Mucosa of stomach (tissue), 1 donor: ENCODE results near the gene POLR3K.

Source experiments
- H3K27me3 ChIP-seq: one replicate; pipeline ENCODE4 v1.7.0; 2013; ENCODE audit warnings: mild to moderate bottlenecking, low read length; ENCODE audit not compliant: control insufficient read depth, insufficient read depth
- H3K36me3 ChIP-seq: one replicate; pipeline ENCODE4 v1.7.0; 2013; ENCODE audit warnings: low read length; ENCODE audit not compliant: control insufficient read depth, insufficient read depth
- H3K4me1 ChIP-seq: one replicate; pipeline ENCODE4 v1.7.0; 2013; ENCODE audit warnings: mild to moderate bottlenecking, low read length; ENCODE audit not compliant: control insufficient read depth, insufficient read depth
- H3K4me3 ChIP-seq: one replicate; pipeline ENCODE4 v1.7.0; 2013; ENCODE audit warnings: low read length
- H3K9ac ChIP-seq: one replicate; pipeline ENCODE4 v1.7.0; 2013; ENCODE audit warnings: mild to moderate bottlenecking, low read length, moderate library complexity
- H3K9me3 ChIP-seq: one replicate; pipeline ENCODE4 v1.7.0; 2013; ENCODE audit warnings: mild to moderate bottlenecking, low read length, moderate library complexity; ENCODE audit not compliant: control insufficient read depth
- donor health status: Pancreatic carcinoma.

The POLR3K gene

DNA sequence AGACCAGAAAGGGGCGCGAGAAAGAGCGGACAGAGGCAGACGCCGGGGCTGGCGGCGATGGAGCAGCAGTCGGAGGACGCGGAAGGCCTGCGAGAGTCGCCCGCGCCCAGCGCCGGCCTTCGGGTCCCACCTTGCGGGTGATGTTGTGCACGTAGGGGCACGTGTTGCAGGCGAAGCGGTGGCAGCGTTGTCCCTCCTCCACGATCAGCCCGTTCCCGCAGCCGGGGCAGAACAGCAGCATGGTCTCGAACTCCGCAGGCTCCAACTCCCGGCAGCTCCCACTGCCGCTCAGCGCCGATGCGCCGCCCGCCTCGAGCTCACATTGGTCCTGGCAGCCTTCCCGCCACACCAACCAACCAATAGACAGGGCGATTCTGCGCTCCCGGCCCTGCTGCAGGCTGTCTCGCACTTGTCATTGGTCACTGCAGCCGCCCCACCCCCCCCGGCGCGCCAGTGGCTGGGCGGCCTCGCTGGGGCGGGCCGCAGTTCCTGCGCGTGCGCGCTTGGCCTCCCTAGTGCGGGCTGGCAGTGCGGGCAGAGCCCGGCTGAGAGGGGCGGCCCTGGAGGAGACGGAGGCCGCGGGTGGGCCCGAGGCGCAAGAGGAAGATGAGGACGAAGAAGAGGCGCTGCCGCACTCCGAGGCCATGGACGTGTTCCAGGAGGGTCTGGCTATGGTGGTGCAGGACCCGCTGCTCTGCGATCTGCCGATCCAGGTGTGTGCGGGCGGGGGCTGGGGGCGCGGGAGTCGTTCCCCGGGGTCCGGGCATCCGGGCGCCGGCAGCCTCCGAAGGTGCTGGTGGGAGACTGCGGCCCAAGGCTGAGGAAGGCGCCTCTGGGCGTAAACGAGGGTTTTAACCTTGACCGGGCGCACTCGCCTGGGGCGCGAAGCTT, at the start of gene POLR3K, which contains the start of gene SNRNP25:
Gene POLR3K, minus strand, starts transcription at position 263 of the 891 bp plus-strand sequence. Its CDS starts 22 bp downstream, at position 241.
Gene SNRNP25, plus strand, starts transcription at position 483 of the 891 bp plus-strand sequence. Its CDS starts 189 bp downstream, at position 672.
- Histone ChIP-seq H3K9ac (peak within 1 kb of the TSS; percentile 80), H3K36me3 (peaks cover 13% of the 10 kb centered on the region), H3K27me3 (no peaks in the 10 kb centered on the region), H3K9me3 (no peaks in the 10 kb centered on the region), H3K4me3 (peak within 1 kb of the TSS; percentile 90), H3K4me1 (peaks cover 14% of the 10 kb centered on the region)

GRCh38 chr16:102060-102855, 48.9 kb upstream of the POLR3K start:
- no peaks in the 10 kb centered on the region for H3K4me1 ChIP-seq
- H3K36me3 ChIP-seq = no peaks in the 10 kb centered on the region
- H3K27me3 ChIP-seq = no peaks in the 10 kb centered on the region
- H3K9me3 ChIP-seq = no peaks in the 10 kb centered on the region
- H3K9ac ChIP-seq = no peak overlapping the region
- H3K4me3 ChIP-seq = no peak overlapping the region

GRCh38 chr16:101586-101985, 48.2 kb upstream of the POLR3K start:
- Histone ChIP-seq H3K4me1 (no peaks in the 10 kb centered on the region), H3K9ac (no peak overlapping the region), H3K27me3 (no peaks in the 10 kb centered on the region), H3K36me3 (no peaks in the 10 kb centered on the region), H3K9me3 (no peaks in the 10 kb centered on the region), H3K4me3 (no peak overlapping the region)

DNA sequence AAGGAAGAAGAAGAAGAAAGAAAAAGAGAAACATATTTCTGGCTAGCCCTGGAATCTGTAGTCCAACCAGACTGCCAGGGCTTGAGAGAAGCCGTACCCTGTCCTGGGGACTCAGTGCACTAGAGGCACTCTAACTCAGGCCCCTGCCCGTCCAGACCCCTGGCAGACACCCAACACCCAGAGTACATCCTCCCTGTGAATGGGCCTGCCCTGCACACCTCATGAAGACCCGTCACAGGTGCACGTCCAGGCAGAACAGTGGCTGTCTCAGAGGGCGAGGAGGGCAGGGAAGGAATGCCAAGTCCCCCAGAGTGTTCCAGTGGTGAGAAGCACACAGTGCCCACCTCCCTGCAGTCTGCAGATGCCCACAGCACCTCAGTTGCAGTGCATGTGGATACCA, 47.6 kb upstream of the POLR3K start:
- Histone ChIP-seq H3K4me3 (no peak overlapping the region), H3K9ac (no peak overlapping the region), H3K4me1 (no peaks in the 10 kb centered on the region), H3K27me3 (no peaks in the 10 kb centered on the region), H3K36me3 (no peaks in the 10 kb centered on the region), H3K9me3 (no peaks in the 10 kb centered on the region)

DNA sequence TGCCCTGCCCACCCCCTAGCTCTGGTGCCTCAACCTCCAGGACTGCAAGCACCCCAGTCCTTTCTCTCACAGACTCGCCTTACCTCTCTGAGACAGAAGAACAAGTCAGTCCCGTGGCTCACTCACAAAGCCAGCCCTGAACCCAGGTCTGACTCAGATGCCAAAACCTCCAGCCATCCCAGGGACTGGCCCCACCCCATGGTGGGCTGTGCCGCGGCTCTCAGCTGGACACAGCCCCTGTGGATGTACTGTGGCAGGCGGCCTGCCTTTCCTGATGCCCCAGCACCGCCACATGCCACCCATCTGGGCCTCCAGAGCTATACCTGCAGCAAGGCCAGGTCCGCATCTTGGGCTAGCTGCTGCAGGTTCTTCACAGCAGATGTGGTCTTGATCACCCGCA, 44.4 kb upstream of the POLR3K start:
- H3K9ac ChIP-seq = no peak overlapping the region
- H3K9me3 ChIP-seq = no peaks in the 10 kb centered on the region
- no peaks in the 10 kb centered on the region for H3K36me3 ChIP-seq
- no peaks in the 10 kb centered on the region for H3K4me1 ChIP-seq
- no peak overlapping the region for H3K4me3 ChIP-seq
- no peaks in the 10 kb centered on the region for H3K27me3 ChIP-seq

DNA sequence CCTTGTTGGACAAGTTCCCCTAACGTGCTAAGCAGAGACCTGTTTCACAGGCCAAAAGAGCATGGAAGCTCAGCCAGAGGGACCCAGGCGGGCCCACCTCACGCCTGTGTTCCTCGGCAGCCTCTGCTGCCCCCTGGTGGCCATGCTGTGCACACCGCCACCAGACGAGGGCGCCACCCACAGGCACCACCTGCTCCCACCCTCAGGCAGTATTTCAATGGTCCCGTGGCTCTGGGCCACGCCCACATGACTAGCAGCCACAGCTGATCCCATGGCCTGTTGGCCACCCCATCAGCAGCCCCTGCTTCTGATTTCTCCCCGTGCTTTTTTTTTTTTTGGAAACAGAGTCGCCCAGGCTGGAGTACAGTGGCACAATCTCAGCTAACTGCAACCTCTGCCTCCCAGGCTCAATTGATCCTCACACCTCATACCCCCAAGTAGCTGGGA, 43.5 kb upstream of the POLR3K start:
- Histone ChIP-seq H3K9me3 (no peaks in the 10 kb centered on the region), H3K9ac (no peak overlapping the region), H3K4me1 (no peaks in the 10 kb centered on the region), H3K27me3 (no peaks in the 10 kb centered on the region), H3K4me3 (no peak overlapping the region), H3K36me3 (no peaks in the 10 kb centered on the region)

DNA sequence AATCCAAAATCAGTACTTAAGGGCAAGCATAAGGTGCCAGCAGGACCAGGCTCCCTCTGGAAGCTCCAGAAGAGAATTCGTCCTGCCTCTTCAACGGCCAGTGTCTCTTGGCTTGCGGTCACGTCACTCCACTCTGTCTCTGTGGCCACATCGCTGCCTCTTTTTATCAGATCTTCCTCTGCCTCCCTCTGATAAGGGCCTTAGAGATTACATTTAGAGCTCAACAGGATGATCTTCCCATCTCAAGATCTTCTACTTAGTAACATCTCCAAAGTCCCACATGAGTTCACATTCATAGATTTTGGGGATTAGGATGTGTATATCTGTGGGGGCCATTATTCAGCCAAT, 41.5 kb upstream of the POLR3K start:
- no peaks in the 10 kb centered on the region for H3K9me3 ChIP-seq
- no peak overlapping the region for H3K4me3 ChIP-seq
- no peaks in the 10 kb centered on the region for H3K4me1 ChIP-seq
- no peak overlapping the region for H3K9ac ChIP-seq
- no peaks in the 10 kb centered on the region for H3K27me3 ChIP-seq
- H3K36me3 ChIP-seq = no peaks in the 10 kb centered on the region

DNA sequence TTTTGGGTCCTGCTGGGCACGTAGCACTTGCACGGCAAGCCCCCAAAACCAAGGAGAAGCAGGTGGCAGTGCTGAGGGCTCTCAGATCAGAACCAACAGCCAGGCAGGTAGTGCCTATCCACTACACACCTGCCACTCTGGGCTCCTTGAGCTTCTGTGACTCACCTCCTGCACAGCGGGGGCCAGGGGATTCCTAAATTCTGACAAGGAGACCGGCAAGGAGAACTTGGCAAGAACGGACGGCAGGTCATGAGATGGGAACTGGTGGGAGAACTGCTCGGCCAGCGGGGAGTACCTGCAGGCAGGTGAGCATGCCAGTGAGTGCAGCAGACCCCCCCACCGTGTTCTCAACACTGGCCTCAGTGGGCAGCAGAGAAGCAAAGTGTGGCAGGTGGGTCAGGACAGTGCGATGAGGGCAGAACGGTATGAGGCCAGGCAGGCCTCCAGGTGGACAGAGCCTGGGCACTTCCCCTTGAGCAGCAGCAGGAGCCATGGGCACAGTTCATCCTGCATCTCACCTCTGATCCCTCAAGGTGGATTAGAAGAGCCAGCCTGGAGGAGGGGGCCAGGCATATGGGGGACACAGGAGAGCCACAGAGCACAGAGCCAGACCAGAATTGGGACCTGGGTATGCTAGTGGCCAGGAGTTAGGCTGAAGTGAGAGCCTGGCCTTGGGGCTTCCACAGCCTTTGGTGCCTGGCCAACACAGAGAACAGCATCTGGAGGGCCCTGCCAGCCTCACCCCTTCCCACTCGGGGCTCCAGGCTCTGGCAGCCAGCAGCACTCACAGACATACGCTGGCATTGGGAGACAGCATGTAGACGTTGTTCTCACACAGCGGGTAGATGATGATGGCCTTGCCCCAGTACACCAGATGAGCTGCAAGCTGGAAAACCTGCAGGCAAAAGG, 39.3 kb upstream of the POLR3K start:
- no peak overlapping the region for H3K9ac ChIP-seq
- H3K9me3 ChIP-seq = no peaks in the 10 kb centered on the region
- no peaks in the 10 kb centered on the region for H3K4me1 ChIP-seq

GRCh38 chr16:91484-91883, 38.1 kb upstream of the POLR3K start:
- Histone ChIP-seq H3K36me3 (no peaks in the 10 kb centered on the region), H3K4me1 (no peaks in the 10 kb centered on the region), H3K27me3 (no peaks in the 10 kb centered on the region), H3K9me3 (no peaks in the 10 kb centered on the region), H3K9ac (no peak overlapping the region), H3K4me3 (no peak overlapping the region)

More for the DNA sequence above, 39.3 kb upstream of the POLR3K start:
- Histone ChIP-seq H3K4me3 (no peak overlapping the region), H3K36me3 (no peaks in the 10 kb centered on the region), H3K27me3 (no peaks in the 10 kb centered on the region)

GRCh38 chr16:89391-90302, 36.2 kb upstream of the POLR3K start:
- no peaks in the 10 kb centered on the region for H3K9me3 ChIP-seq
- H3K4me3 ChIP-seq = no peak overlapping the region
- no peaks in the 10 kb centered on the region for H3K27me3 ChIP-seq
- no peaks in the 10 kb centered on the region for H3K36me3 ChIP-seq
- peaks cover 14% of the 10 kb centered on the region for H3K4me1 ChIP-seq
- no peak overlapping the region for H3K9ac ChIP-seq

DNA sequence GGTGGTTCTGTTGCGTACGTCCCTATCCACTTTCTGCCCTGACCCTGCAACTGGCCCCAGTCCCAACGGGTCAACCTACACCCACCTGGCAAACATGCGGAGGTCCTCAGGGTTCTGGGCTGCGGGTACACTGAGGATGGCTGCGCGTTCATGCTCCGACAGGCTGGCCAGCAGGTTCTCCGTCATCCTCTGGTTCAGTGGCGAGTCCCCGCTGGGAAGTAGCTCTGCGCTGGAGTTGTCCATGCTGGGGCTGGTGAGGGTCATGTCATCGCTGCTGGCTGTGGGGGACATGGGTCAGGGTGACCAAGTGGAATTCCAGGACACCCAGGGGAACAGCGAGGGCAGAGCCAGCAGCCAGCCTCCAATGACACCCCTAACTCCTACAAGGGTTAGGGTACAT, 35.2 kb upstream of the POLR3K start:
- Histone ChIP-seq H3K27me3 (no peaks in the 10 kb centered on the region), H3K36me3 (no peaks in the 10 kb centered on the region), H3K9ac (no peak overlapping the region), H3K4me3 (no peak overlapping the region), H3K9me3 (no peaks in the 10 kb centered on the region), H3K4me1 (peaks cover 25% of the 10 kb centered on the region)
